ENCODE results near the gene HDX. TPM values are rescaled to one million over a fixed set of nuclear protein-coding genes. Genes with fewer than 3 reads are reported as not detected.
"Not testable (repeated sequence)": the region's sequence is repeated elsewhere in the genome, so short reads cannot be mapped to it uniquely, and the experiment has no call there.

The HDX gene
- total RNA-seq (2.6 and 2.7 TPM in 2 replicates), polyA plus RNA-seq (1.6 and 2.1 TPM in 2 replicates)

- DNase-seq (ENCODE audit: low read depth in 1 of 2, low spot score in 1 of 2): peak; percentile 84 to 90
- no peak for TF ChIP-seq CTCF (IDR thresholded peaks at IDR 0.05; ENCODE audit: low read depth, low read length)
- peak within 1 kb of the TSS; percentile 50 for H3K4me3 ChIP-seq
- no peaks in the 10 kb centered on the region for H3K27me3 ChIP-seq
- H3K27ac ChIP-seq: peak within 1 kb of the TSS; percentile 90
- no peaks in the 10 kb centered on the region for H3K9me3 ChIP-seq (ENCODE audit: low read depth)
- no peaks in the 10 kb centered on the region for H3K36me3 ChIP-seq
- H3K4me1 ChIP-seq (ENCODE audit: low read depth): no peaks in the 10 kb centered on the region
These were observed at the start of gene HDX for GRCh38 chrX:84501798-84502628. HDX (minus strand) TSS chrX:84502453; CDS start chrX:84475397, 27,056 bp downstream.

GRCh38 chrX:84541315-84541714 lies 39.1 kb upstream of the HDX start:
- not testable (repeated sequence) for H3K4me1 ChIP-seq (ENCODE audit: low read depth); H3K9me3 ChIP-seq (ENCODE audit: low read depth); H3K27me3 ChIP-seq; H3K4me3 ChIP-seq; H3K27ac ChIP-seq; DNase-seq (ENCODE audit: low read depth in 1 of 2, low spot score in 1 of 2); H3K36me3 ChIP-seq

- DNase-seq (ENCODE audit: low read depth in 1 of 2, low spot score in 1 of 2); H3K4me1 ChIP-seq (ENCODE audit: low read depth); H3K27ac ChIP-seq; H3K27me3 ChIP-seq; H3K4me3 ChIP-seq; H3K36me3 ChIP-seq; H3K9me3 ChIP-seq (ENCODE audit: low read depth): not testable (repeated sequence)
These were observed 35.4 kb upstream of the HDX start for GRCh38 chrX:84537627-84538026.

GRCh38 chrX:84488426-84488825 lies 13.8 kb downstream of the HDX start:
- DNase-seq (ENCODE audit: low read depth in 1 of 2, low spot score in 1 of 2): no peak

GRCh38 chrX:84487365-84488353 lies 14.6 kb downstream of the HDX start:
- Histone ChIP-seq H3K27me3 (no peaks in the 10 kb centered on the region), H3K4me3 (no peak overlapping the region), H3K27ac (no peak overlapping the region), H3K9me3 (ENCODE audit: low read depth) (peaks cover 8% of the 10 kb centered on the region), H3K4me1 (ENCODE audit: low read depth) (no peaks in the 10 kb centered on the region), H3K36me3 (no peaks in the 10 kb centered on the region)
- TF ChIP-seq CTCF (IDR thresholded peaks at IDR 0.05; ENCODE audit: low read depth, low read length): no peak
- no peak for DNase-seq (ENCODE audit: low read depth in 1 of 2, low spot score in 1 of 2)

More at GRCh38 chrX:84488426-84488825, 13.8 kb downstream of the HDX start:
- no peaks in the 10 kb centered on the region for H3K4me1 ChIP-seq (ENCODE audit: low read depth)
- no peak for TF ChIP-seq CTCF (IDR thresholded peaks at IDR 0.05; ENCODE audit: low read depth, low read length)
- no peaks in the 10 kb centered on the region for H3K36me3 ChIP-seq
- peaks cover 8% of the 10 kb centered on the region for H3K9me3 ChIP-seq (ENCODE audit: low read depth)
- no peak overlapping the region for H3K4me3 ChIP-seq
- H3K27me3 ChIP-seq: no peaks in the 10 kb centered on the region
- no peak overlapping the region for H3K27ac ChIP-seq

GRCh38 chrX:84479086-84479485 lies 23.2 kb downstream of the HDX start:
- no peaks in the 10 kb centered on the region for H3K27me3 ChIP-seq
- no peak for TF ChIP-seq CTCF (IDR thresholded peaks at IDR 0.05; ENCODE audit: low read depth, low read length)
- no peaks in the 10 kb centered on the region for H3K4me1 ChIP-seq (ENCODE audit: low read depth)
- H3K9me3 ChIP-seq (ENCODE audit: low read depth): no peaks in the 10 kb centered on the region
- H3K4me3 ChIP-seq: no peak overlapping the region
- no peak overlapping the region for H3K27ac ChIP-seq
- no peaks in the 10 kb centered on the region for H3K36me3 ChIP-seq
- DNase-seq (ENCODE audit: low read depth in 1 of 2, low spot score in 1 of 2): no peak

Data from cardiac muscle cell (in vitro differentiated cells and primary cell).